ENCODE measurements around the gene FBLN7. TPM values are rescaled to one million over a fixed set of nuclear protein-coding genes. Genes with fewer than 3 reads are reported as not detected.

FBLN7 gene
- total and polyA plus RNA-seq, 3 donors from 2014 or later: 0.79 to 3.3 (median 3.1) TPM

DNA sequence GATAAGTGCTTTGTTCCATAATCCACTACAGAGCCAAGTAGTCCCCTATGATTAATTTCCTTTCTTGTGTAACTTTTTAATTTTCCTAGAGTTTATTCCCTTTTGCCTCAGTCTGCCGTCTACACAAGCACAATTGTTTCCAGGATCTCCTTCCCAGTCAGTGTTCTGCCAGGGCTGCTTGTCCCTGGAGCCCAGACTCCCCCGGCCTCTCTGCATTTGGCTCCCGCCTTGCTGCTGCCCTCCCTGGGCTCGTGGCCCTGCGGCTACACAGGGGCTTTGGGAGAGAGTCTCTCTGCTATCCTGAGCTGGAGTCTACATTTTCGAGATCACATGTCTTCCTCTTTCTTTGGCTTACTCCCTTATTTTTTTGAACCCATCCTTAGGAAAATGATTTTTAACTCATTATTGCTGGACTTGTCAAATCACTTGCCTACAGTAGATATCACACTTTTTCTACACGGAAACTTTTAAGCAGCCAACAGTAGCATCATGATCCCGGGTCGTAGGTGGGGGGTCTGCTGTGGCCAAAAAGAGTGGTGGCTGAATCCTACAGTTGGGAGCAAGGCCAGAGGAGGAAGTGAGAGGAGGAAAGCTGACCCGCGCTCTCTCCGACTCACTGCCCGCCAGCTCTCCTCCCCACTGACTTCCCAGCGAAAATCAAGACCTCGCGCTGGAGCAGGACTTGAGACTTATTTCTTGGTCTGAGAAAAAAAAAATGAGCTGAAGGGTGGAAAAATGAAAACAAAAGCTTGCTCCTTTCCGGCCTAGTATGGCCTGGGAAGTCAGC lies 9.4 kb downstream of the FBLN7 start:
- H3K4me3 ChIP-seq: no peak overlapping the region
- no peaks in the 10 kb centered on the region for H3K36me3 ChIP-seq (ENCODE audit: low read depth, missing control alignments)
- peak; percentile 8 for DNase-seq
- TF ChIP-seq, protein P1, sequence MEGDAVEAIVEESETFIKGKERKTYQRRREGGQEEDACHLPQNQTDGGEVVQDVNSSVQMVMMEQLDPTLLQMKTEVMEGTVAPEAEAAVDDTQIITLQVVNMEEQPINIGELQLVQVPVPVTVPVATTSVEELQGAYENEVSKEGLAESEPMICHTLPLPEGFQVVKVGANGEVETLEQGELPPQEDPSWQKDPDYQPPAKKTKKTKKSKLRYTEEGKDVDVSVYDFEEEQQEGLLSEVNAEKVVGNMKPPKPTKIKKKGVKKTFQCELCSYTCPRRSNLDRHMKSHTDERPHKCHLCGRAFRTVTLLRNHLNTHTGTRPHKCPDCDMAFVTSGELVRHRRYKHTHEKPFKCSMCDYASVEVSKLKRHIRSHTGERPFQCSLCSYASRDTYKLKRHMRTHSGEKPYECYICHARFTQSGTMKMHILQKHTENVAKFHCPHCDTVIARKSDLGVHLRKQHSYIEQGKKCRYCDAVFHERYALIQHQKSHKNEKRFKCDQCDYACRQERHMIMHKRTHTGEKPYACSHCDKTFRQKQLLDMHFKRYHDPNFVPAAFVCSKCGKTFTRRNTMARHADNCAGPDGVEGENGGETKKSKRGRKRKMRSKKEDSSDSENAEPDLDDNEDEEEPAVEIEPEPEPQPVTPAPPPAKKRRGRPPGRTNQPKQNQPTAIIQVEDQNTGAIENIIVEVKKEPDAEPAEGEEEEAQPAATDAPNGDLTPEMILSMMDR (IDR thresholded peaks at IDR 0.05): no peak
- no peak for TF ChIP-seq POLR2A (IDR thresholded peaks at IDR 0.05)
- no peak overlapping the region for H3K27ac ChIP-seq
- H3K27me3 ChIP-seq: no peaks in the 10 kb centered on the region
- H3K4me1 ChIP-seq: no peaks in the 10 kb centered on the region
- intact Hi-C loops (cut with DNase I; ENCODE audit: low total_unique reads): no loop called here
- 83% methylated on average over 17 of the region's 17 CpGs for WGBS, 2 donors
- no peaks in the 10 kb centered on the region for H3K9me3 ChIP-seq

- WGBS, 2 donors: 85% methylated on average over 2 of the region's 2 CpGs; no CpG with 5 or more reads in 1 of the 2 donors
- TF ChIP-seq, protein P1 (IDR thresholded peaks at IDR 0.05): no peak
- no peak for TF ChIP-seq POLR2A (IDR thresholded peaks at IDR 0.05)
- H3K27ac ChIP-seq: no peak overlapping the region
- no peaks in the 10 kb centered on the region for H3K36me3 ChIP-seq (ENCODE audit: low read depth, missing control alignments)
- H3K4me3 ChIP-seq: no peak overlapping the region
- H3K27me3 ChIP-seq: no peaks in the 10 kb centered on the region
- intact Hi-C loops (cut with DNase I; ENCODE audit: low total_unique reads): no loop called here
- no peaks in the 10 kb centered on the region for H3K9me3 ChIP-seq
- DNase-seq: peak; percentile 1
- H3K4me1 ChIP-seq: no peaks in the 10 kb centered on the region
These were observed 10.3 kb downstream of the FBLN7 start for GRCh38 chr2:112148477-112148876.

DNA sequence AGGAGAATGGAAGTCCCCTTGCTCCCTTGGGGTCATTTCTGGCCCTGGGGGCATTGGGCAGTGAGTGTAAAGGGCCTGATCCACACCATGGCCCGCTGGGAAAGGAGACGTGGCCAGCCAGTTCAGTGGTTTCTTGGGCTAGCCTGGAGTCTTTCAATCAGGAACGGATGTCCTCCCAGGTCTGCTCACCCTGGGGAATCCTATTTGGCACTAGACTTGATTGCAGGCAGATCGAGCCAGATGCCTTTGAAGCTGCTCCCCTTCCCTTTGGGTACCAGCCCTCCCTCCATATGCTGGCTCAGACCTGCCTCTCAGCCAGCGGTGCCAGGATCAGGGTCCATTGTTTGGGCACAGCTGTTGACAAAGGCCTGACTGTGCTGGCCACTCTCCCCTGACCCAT lies 11.0 kb downstream of the FBLN7 start:
- Histone ChIP-seq H3K4me3 (no peak overlapping the region), H3K9me3 (no peaks in the 10 kb centered on the region), H3K27ac (no peak overlapping the region), H3K36me3 (ENCODE audit: low read depth, missing control alignments) (no peaks in the 10 kb centered on the region), H3K4me1 (no peaks in the 10 kb centered on the region), H3K27me3 (no peaks in the 10 kb centered on the region)
- peak; percentile 3 for DNase-seq
- TF ChIP-seq, protein P1 (IDR thresholded peaks at IDR 0.05): no peak
- no peak for TF ChIP-seq POLR2A (IDR thresholded peaks at IDR 0.05)
- WGBS, 2 donors: 76 to 80% methylated on average over 1 to 5 of the region's 5 CpGs
- intact Hi-C loops (cut with DNase I; ENCODE audit: low total_unique reads): no loop called here

DNA sequence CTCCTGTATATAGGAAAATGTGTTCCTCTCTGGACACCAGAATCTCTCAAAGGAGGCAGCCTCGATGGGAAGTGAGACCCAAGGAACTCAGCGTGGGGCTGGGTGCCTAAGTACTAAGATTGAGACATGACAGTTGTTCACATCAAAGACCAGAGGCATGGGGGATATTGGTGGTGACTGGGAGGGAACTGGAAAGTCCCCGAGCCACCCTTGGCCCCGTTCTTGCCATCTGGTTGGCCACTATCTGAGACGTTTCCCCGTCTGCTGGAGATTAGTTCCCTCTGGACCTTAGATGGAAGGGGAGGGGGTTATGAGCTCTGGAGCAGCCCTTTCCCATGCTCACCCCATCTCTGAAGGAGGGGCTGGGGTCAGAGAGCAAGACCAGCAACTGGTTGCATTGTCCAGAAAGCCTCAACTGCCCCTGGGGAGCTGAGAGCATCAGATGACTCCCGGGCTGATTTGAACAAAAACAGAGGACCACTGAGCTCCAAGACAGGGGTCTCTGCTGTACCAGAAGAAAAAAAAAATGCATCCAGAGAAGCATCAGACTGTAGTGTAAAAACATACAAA lies 11.8 kb downstream of the FBLN7 start:
- H3K36me3 ChIP-seq (ENCODE audit: low read depth, missing control alignments): no peaks in the 10 kb centered on the region
- TF ChIP-seq, protein P1 (IDR thresholded peaks at IDR 0.05): no peak
- no peak for TF ChIP-seq POLR2A (IDR thresholded peaks at IDR 0.05)
- whole genome bisulfite sequencing, 2 donors: 87 to 91% methylated on average over 7 of the region's 7 CpGs
- DNase-seq: no peak
- no peak overlapping the region for H3K4me3 ChIP-seq
- no peak overlapping the region for H3K27ac ChIP-seq
- H3K27me3 ChIP-seq: no peaks in the 10 kb centered on the region
- intact Hi-C loops (cut with DNase I; ENCODE audit: low total_unique reads): no loop called here
- no peaks in the 10 kb centered on the region for H3K4me1 ChIP-seq
- no peaks in the 10 kb centered on the region for H3K9me3 ChIP-seq

All from testis (tissue), 3 donors.